ENCODE measurements around the gene PAM16.
A peak's percentile ranks its signal among the peaks of the same experiment; 100 is the strongest.

- TF ChIP-seq CTCF (IDR thresholded peaks at IDR 0.05) (peak; percentile 96), TCF7L2 (IDR thresholded peaks at IDR 0.05; ENCODE audit: low read depth, low read length) (no peak), REST (IDR thresholded peaks at IDR 0.05; ENCODE audit: insufficient read depth in 1 of 2, low read depth in 2 of 2, low read length in 1 of 2) (no peak), POLR2AphosphoS5 (IDR thresholded peaks at IDR 0.05; ENCODE audit: low read depth, low read length) (no peak), SIN3A (IDR thresholded peaks at IDR 0.05; ENCODE audit: borderline replicate concordance, insufficient read depth, low read depth, low read length) (no peak)
Observed at GRCh38 chr16:4358831-4359561, 7.9 kb upstream of the PAM16 start.

Measured in Panc1 (cell line).